Endothelial cell of umbilical vein (primary cell): ENCODE data around the gene GATAD2A. TPM values are rescaled to one million over a fixed set of nuclear protein-coding genes. Genes with fewer than 3 reads are reported as not detected.

Source experiments
- BruUV-seq: library from RNA; stranded (reverse); fragments of 400-500 nt; replicated peaks from 2 replicates; lab custom pipeline; 2021; lab: Mats Ljungman, UMichigan
- CTCF ChIA-PET: fragments of 300-600, 350-600 bp; sonication (Branson Sonifier 250); formaldehyde crosslinking; loops from one replicate; lab custom pipeline; 2021; ENCODE audit warnings: antibody characterized with exemption, inconsistent platforms; lab: Charles Lee
- POLR2A ChIA-PET: fragments of 300-600, 350-600 bp; sonication (Branson Sonifier 250); formaldehyde crosslinking; loops from one replicate; lab custom pipeline; 2021; ENCODE audit warnings: antibody characterized with exemption, inconsistent platforms; lab: Charles Lee
- DNase-seq: peaks from one replicate; pipeline ENCODE4 v3.0.0-alpha.2; 2011; ENCODE audit warnings: low read depth, low spot score
- FAIRE-seq: peaks from 2 replicates; lab custom pipeline; 2011; peaks lifted over from hg19 to GRCh38; lab: Jason Lieb, UNC
- H2AFZ ChIP-seq: 2 replicates; pipeline ENCODE4 v1.6.0; 2012; ENCODE audit warnings: low read depth, low read length, control low read depth, inconsistent platforms
- H3K27ac ChIP-seq: 2 replicates; pipeline ENCODE4 v1.5.1; 2011; ENCODE audit warnings: low read depth, mild to moderate bottlenecking, control low read depth, low read length, moderate library complexity; ENCODE audit not compliant: insufficient read depth
- H3K27me3 ChIP-seq, 2 experiments: 2 replicates each; pipeline versions ENCODE4 v1.6.0 to v1.6.1; 2011; ENCODE audit warnings: low read length in 2 of 2, mixed read lengths in 1 of 2; ENCODE audit not compliant: control insufficient read depth in 2 of 2, insufficient read depth in 2 of 2
- H3K36me3 ChIP-seq, 2 experiments: 2 replicates in 1 of 2; 3 replicates in 1 of 2; pipeline ENCODE4 v1.5.1; 2011; ENCODE audit warnings: low read length in 2 of 2, mild to moderate bottlenecking in 1 of 2, moderate library complexity in 1 of 2; ENCODE audit not compliant: control insufficient read depth in 2 of 2, insufficient read depth in 2 of 2; ENCODE audit errors: extremely low read depth in 1 of 2
- H3K4me1 ChIP-seq: 3 replicates; pipeline ENCODE4 v1.5.1; 2011; ENCODE audit warnings: mild to moderate bottlenecking, low read length; ENCODE audit not compliant: control insufficient read depth, insufficient read depth; ENCODE audit errors: extremely low read depth
- H3K4me2 ChIP-seq: 2 replicates; pipeline ENCODE4 v1.6.1; 2011; ENCODE audit warnings: low read length, control low read depth, mixed read lengths; ENCODE audit not compliant: insufficient read depth
- H3K4me3 ChIP-seq, 3 experiments: fragments of 200-600 bp in 1 of 3; sonication (generic), shearing (Covaris generic) in 1 of 3; replicated peaks in 1 of 3; 2 replicates each; pipeline ENCODE4 v1.5.1; 2011 to 2016; ENCODE audit warnings: control low read depth in 3 of 3, low read length in 3 of 3, mild to moderate bottlenecking in 2 of 3, inconsistent platforms in 1 of 3, low read depth in 1 of 3, moderate library complexity in 1 of 3; ENCODE audit not compliant: insufficient read depth in 1 of 3
- H3K79me2 ChIP-seq: 2 replicates; pipeline ENCODE4 v1.6.0; 2012; ENCODE audit warnings: low read length, inconsistent platforms; ENCODE audit not compliant: control insufficient read depth, insufficient read depth
- H3K9ac ChIP-seq: replicated peaks from 2 replicates; pipeline ENCODE3; 2011; ENCODE audit warnings: low read length, control low read depth; ENCODE audit not compliant: insufficient read depth; ENCODE audit errors: extremely low read depth
- H3K9me1 ChIP-seq: replicated peaks from 3 replicates; pipeline ENCODE4 v1.6.0; 2011; ENCODE audit warnings: mild to moderate bottlenecking, low read length; ENCODE audit not compliant: control insufficient read depth, insufficient read depth; ENCODE audit errors: extremely low read depth
- H3K9me3 ChIP-seq: replicated peaks from 2 replicates; pipeline ENCODE4 v1.5.1; 2012; ENCODE audit warnings: low read length, inconsistent platforms; ENCODE audit not compliant: control insufficient read depth, insufficient read depth
- H4K20me1 ChIP-seq: replicated peaks from 2 replicates; pipeline ENCODE3; 2011; ENCODE audit warnings: mild to moderate bottlenecking, low read length; ENCODE audit not compliant: control insufficient read depth, insufficient read depth; ENCODE audit errors: extremely low read depth
- CTCF ChIP-seq, 2 donors: IDR thresholded peaks; 1 replicate in 1 of 2; 2 replicates in 1 of 2; pipeline ENCODE4 v1.5.1; 2011; ENCODE audit warnings: low read length in 2 of 2, mild to moderate bottlenecking in 2 of 2, moderate library complexity in 2 of 2, control low read depth in 1 of 2, inconsistent platforms in 1 of 2, low read depth in 1 of 2; ENCODE audit not compliant: insufficient read depth in 1 of 2; ENCODE audit errors: extremely low read depth in 1 of 2
- EZH2 ChIP-seq: IDR thresholded peaks from 2 replicates; pipeline ENCODE4 v1.6.1; 2012; ENCODE audit warnings: borderline replicate concordance, low read depth, mild to moderate bottlenecking, moderate library complexity, low read length, inconsistent platforms; ENCODE audit not compliant: severe bottlenecking
- FOS ChIP-seq: IDR thresholded peaks from 2 replicates; pipeline ENCODE4 v1.6.1; 2011; ENCODE audit warnings: mild to moderate bottlenecking, low read length, moderate library complexity, borderline replicate concordance; ENCODE audit not compliant: insufficient read depth
- GATA2 ChIP-seq: IDR thresholded peaks from 2 replicates; pipeline ENCODE4 v1.7.0; 2011; ENCODE audit warnings: low read depth, mild to moderate bottlenecking, moderate library complexity, mixed read lengths, low read length; ENCODE audit not compliant: insufficient read length, insufficient read depth
- JUN ChIP-seq: IDR thresholded peaks from 2 replicates; pipeline ENCODE4 v1.6.1; 2011; ENCODE audit warnings: borderline replicate concordance, low read depth; ENCODE audit not compliant: insufficient read length, insufficient read depth
- MAX ChIP-seq: IDR thresholded peaks from 2 replicates; pipeline ENCODE4 v1.6.1; 2011; ENCODE audit not compliant: insufficient read depth, insufficient read length
- MYC ChIP-seq: IDR thresholded peaks from one replicate; pipeline ENCODE4 v1.6.1; 2011; ENCODE audit warnings: mild to moderate bottlenecking, low read depth, low read length
- POLR2A ChIP-seq: IDR thresholded peaks from 2 replicates; pipeline ENCODE4 v1.6.1; 2012; ENCODE audit warnings: low read depth, mild to moderate bottlenecking, control low read depth, low read length
- POLR2AphosphoS5 ChIP-seq: IDR thresholded peaks from 2 replicates; pipeline ENCODE4 v1.6.1; 2012; ENCODE audit warnings: low read depth, mild to moderate bottlenecking, control low read depth, low read length, moderate library complexity; ENCODE audit not compliant: insufficient read depth
- dilution Hi-C: fragments of 300-500 bp; cut with MboI; formaldehyde crosslinking; loops from one replicate; pipeline ENCODE4 v1.15.0; 2019; ENCODE audit warnings: low sequenced_read_pairs; ENCODE audit not compliant: extremely low pct_ligation_motif_present
- intact Hi-C: fragments of 100-400 bp; cut with micrococcal nuclease; formaldehyde crosslinking; loops from one replicate; pipeline ENCODE4 v1.10.0; 2022
- polyA plus RNA-seq, 4 experiments: library from polyadenylated mRNA; depleted of rRNA in 3 of 4; stranded (reverse) in 3 of 4; unstranded in 1 of 4; fragments of >200 nt; gene quantifications; 2 replicates each; pipeline versions ENCODE4 v1.2.1 to v1.2.3, GENCODE V29; 2011 to 2012; ENCODE audit warnings: missing spikeins in 1 of 4
- total RNA-seq: library from RNA; stranded (reverse); gene quantifications from 2 replicates; pipeline ENCODE4 v1.2.3, GENCODE V29; 2021

The GATAD2A gene
- total and polyA plus RNA-seq, 2 donors (not counting 3 experiments of a cell fraction or from before 2014, with no cell fraction given) = 27.3 to 134 TPM

GRCh38 chr19:19515642-19516519 lies 110.4 kb downstream of the GATAD2A start, which contains the start of gene NDUFA13:
TSS of gene NDUFA13 (plus strand) at chr19:19516225. CDS start at chr19:19516239, 14 bp downstream.
- peak within 1 kb of the TSS; percentile 68 for H3K27ac ChIP-seq
- POLR2A ChIA-PET = no interaction called here
- no peaks in the 10 kb centered on the region for H3K9me1 ChIP-seq
- peaks cover 3 to 4% of the 10 kb centered on the region in 2 experiments for H3K36me3 ChIP-seq
- peak; percentile 91 for TF ChIP-seq POLR2A
- no peak for TF ChIP-seq GATA2
- peak; percentile 99 for TF ChIP-seq POLR2AphosphoS5
- no peak for TF ChIP-seq MYC
- TF ChIP-seq EZH2 = no peak
- peak in 1 of 2 donors; percentile 17 for TF ChIP-seq CTCF (IDR thresholded peaks at IDR 0.05; ENCODE audit: extremely low read depth in 1 of 2, insufficient read depth in 1 of 2, low read depth in 1 of 2, low read length in 2 of 2)
- TF ChIP-seq JUN = no peak
- no peak for TF ChIP-seq FOS
- TF ChIP-seq MAX = no peak
- H2AFZ ChIP-seq = peak within 1 kb of the TSS; percentile 96
- no peaks in the 10 kb centered on the region for H4K20me1 ChIP-seq
- intact Hi-C loops (loop anchor here (1.0 kb wide), 1 partner anchor 25 kb away; no protein-coding TSS in a partner anchor), dilution Hi-C loops (no loop called here)
- peak within 1 kb of the TSS; percentile 89 for H3K9ac ChIP-seq
- H3K27me3 ChIP-seq = no peaks in the 10 kb centered on the region
- no peaks in the 10 kb centered on the region for H3K9me3 ChIP-seq
- peak; percentile 97 for FAIRE-seq
- peak within 1 kb of the TSS; percentile 90 for H3K4me2 ChIP-seq
- peak; percentile 93 for DNase-seq
- CTCF ChIA-PET = interaction anchor here (1.4 kb wide), 1 partner anchor 26 kb away, joined by 6 read pairs; no protein-coding TSS in a partner anchor
- BruUV-seq = TSS peak; percentile 95
- H3K4me1 ChIP-seq = peaks cover 11% of the 10 kb centered on the region
- H3K4me3 ChIP-seq = peak within 1 kb of the TSS; percentile 90 to 99 (median 94)
- peaks cover 24% of the 10 kb centered on the region for H3K79me2 ChIP-seq
